Stimulated activated CD4-positive, alpha-beta T cell treated with anti-CD3 and anti-CD28 coated beads, Interleukin-1b, Interleukin-23, amount 100 ng/mL, for 24 hours (primary cell): ENCODE measurements around the gene NEAT1.
A peak's percentile ranks its signal among the peaks of the same experiment; 100 is the strongest.
"Not testable (repeated sequence)": the region's sequence is repeated elsewhere in the genome, so short reads cannot be mapped to it uniquely, and the experiment has no call there.

Source experiments
- DNase-seq, 4 experiments: peaks; one replicate each; pipeline ENCODE4 v3.0.0-alpha.2; 2020; ENCODE audit warnings: low read depth in 4 of 4, low spot score in 1 of 4

Gene NEAT1

GRCh38 chr11:65448418-65449105 is 26.0 kb downstream of the NEAT1 start:
- no peak for DNase-seq

- not testable (repeated sequence) for DNase-seq
Observed at GRCh38 chr11:65451301-65451700, 28.7 kb downstream of the NEAT1 start.

- DNase-seq, result not testable (repeated sequence)
Observed at GRCh38 chr11:65452259-65452658, 29.7 kb downstream of the NEAT1 start.

GRCh38 chr11:65452806-65453490 is 30.4 kb downstream of the NEAT1 start:
- DNase-seq, result no peak

GRCh38 chr11:65454311-65454695 is 31.7 kb downstream of the NEAT1 start:
- DNase-seq, result no peak

- peak; percentile 60 to 82 (median 71) for DNase-seq
Observed at GRCh38 chr11:65454696-65455456, 32.3 kb downstream of the NEAT1 start.

GRCh38 chr11:65456418-65456817 is 33.8 kb downstream of the NEAT1 start:
- DNase-seq, result no peak

- no peak for DNase-seq
Observed at GRCh38 chr11:65459552-65459951, 37.0 kb downstream of the NEAT1 start.

- DNase-seq, result not testable (repeated sequence)
Observed at GRCh38 chr11:65465471-65465870, 42.9 kb downstream of the NEAT1 start.

- not testable (repeated sequence) for DNase-seq
Observed at GRCh38 chr11:65467306-65467705, 44.7 kb downstream of the NEAT1 start.

GRCh38 chr11:65468874-65469333 is 46.3 kb downstream of the NEAT1 start:
- DNase-seq, result no peak

GRCh38 chr11:65470433-65471049 is 47.9 kb downstream of the NEAT1 start:
- DNase-seq, result no peak

GRCh38 chr11:65471447-65471891 is 48.9 kb downstream of the NEAT1 start:
- no peak for DNase-seq

- DNase-seq, result not testable (repeated sequence)
Observed at GRCh38 chr11:65472588-65473277, 50.1 kb downstream of the NEAT1 start.

GRCh38 chr11:65473278-65473860 is 50.8 kb downstream of the NEAT1 start:
- no peak for DNase-seq

- DNase-seq, result no peak
Observed at GRCh38 chr11:65474864-65475263, 52.3 kb downstream of the NEAT1 start.

GRCh38 chr11:65476632-65477148 is 54.1 kb downstream of the NEAT1 start:
- DNase-seq, result no peak

- DNase-seq, result peak; percentile 75 to 92 (median 83)
Observed at GRCh38 chr11:65477149-65477965, 54.8 kb downstream of the NEAT1 start.
